HG02571 (cell line): ENCODE results near the gene ACSM2B.
"Not testable (repeated sequence)": the region's sequence is repeated elsewhere in the genome, so short reads cannot be mapped to it uniquely, and the experiment has no call there.

Source experiments
- ATAC-seq: cut with Tn5 transposase; IDR thresholded peaks from one replicate; pipeline ENCODE4 v1.9.1; 2021; ENCODE audit warnings: mild to moderate bottlenecking, moderate library complexity; ENCODE audit not compliant: unreplicated experiment

ACSM2B gene

GRCh38 chr16:20576145-20576544 is at the start of gene ACSM2B:
ACSM2B (minus strand) TSS chr16:20576367; CDS start chr16:20564845, 11,522 bp downstream.
- not testable (repeated sequence) for ATAC-seq

DNA sequence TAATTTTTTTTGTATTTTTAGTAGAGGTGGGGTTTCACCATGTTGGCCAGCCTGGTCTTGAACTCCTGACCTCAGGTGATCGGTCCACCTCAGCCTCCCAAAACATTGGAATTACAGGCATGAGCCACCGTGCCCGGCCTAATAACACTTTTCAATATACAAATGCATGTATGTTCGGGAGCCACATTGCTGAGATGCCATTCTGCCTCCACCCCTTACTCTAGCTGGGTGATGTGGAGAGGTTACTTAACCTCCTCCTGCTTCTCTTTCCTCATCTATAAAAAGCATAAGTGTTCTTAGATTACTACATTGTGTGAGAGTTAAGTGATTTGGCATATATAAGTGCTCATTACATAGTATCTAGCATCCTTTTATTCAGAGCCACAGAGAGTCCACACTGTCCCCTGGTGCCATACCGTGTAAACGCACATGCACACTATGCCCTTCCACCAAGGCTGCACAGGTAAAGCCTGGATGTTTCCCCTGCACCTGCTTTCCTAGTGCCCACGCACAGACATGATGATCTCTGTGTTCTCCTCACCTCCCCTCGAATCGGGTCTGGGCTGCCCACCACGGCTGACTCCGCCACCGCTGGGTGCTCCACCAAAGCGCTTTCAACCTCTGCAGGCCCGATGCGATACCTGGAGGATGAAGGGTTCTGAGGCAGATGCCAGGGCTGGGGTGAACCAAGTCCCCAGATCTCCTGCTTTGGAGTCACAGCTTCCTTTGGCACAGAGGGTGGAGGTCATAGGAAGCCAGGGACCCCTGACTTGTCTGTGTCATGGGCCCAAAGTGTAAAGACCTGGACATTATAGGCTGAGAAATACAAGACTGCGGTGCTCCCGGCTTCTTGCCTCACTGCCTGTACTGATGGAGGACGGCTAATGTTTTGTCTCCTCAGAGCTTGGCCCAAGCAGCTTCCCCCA is 49.0 kb upstream of the ACSM2B start:
- no peak for ATAC-seq

- no peak for ATAC-seq
Observed at GRCh38 chr16:20624205-20624604, 48.0 kb upstream of the ACSM2B start.

- no peak for ATAC-seq
Observed at GRCh38 chr16:20622498-20622870, 46.3 kb upstream of the ACSM2B start.

- no peak for ATAC-seq
Observed at GRCh38 chr16:20621406-20621805, 45.2 kb upstream of the ACSM2B start.

- no peak for ATAC-seq
Observed at GRCh38 chr16:20620770-20621169, 44.6 kb upstream of the ACSM2B start.

DNA sequence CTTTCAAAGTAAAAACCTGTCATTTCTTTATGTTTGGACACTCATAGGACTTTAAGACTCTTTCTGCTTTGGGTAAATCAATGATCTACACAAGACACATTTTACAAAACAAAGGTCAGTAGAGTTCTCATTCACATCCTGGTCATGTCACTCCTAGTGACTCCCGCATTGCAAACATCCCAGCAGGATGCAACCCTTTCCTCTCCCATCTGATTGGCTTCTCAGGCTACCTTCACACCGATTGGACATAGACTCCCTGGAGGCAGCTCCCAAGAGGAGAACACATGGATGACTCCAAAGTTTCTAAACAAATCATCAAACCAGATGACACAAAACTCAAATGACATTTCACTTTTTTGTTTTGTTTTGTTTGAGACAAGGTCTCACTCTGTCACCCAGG is 43.8 kb upstream of the ACSM2B start:
- no peak for ATAC-seq

- ATAC-seq = no peak
Observed at GRCh38 chr16:20617271-20617670, 41.1 kb upstream of the ACSM2B start.

DNA sequence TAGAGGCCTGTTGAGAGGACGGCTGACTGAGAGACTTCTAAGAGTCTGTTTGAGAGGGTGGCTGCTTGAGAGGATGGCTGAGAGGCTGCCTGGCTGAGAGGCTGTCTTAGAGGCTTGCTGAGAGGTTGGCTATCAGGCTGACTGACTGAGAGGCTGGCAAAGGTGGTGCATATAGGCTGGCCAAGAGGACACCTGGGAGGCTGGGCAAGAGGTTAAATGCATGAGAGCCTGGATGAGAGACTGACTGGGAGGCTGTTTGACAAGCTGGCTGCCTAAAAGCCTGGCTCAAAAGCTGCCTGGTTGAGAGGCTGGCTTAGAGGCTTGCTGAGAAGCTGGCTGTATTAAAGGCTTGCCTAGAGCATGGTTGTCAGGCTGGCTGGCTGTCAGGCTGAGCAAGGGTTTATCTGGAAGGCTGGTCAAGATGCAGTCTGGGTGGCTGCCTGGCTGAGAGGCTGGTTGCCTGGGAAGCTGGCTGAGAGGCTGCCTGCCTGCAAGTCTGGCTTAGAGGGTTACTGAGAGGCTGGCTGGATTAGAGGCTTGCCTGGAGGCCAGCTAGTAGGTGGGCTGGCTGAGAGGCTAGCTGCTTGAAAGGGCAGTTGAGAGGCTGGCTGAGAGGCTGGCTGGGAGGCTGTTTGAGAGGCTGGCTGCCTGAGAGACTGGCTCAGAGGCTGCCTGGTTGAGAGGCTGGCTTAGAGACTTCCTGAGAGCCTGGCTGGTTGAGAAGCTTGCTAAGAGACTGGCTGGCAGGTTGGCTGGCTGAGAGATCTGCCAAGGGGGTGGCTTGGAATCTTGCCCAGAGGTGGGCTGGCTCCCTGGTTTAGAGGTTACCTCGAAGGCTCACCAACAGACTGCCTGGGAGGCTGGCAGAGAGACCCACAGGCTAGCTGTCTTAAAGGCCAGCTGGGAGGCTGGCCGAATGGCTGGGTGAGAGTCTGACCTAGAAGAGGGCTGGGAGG is 38.3 kb upstream of the ACSM2B start:
- no peak for ATAC-seq

GRCh38 chr16:20613481-20614185 is 37.5 kb upstream of the ACSM2B start:
- no peak for ATAC-seq

GRCh38 chr16:20612551-20613480 is 36.6 kb upstream of the ACSM2B start:
- ATAC-seq = no peak

DNA sequence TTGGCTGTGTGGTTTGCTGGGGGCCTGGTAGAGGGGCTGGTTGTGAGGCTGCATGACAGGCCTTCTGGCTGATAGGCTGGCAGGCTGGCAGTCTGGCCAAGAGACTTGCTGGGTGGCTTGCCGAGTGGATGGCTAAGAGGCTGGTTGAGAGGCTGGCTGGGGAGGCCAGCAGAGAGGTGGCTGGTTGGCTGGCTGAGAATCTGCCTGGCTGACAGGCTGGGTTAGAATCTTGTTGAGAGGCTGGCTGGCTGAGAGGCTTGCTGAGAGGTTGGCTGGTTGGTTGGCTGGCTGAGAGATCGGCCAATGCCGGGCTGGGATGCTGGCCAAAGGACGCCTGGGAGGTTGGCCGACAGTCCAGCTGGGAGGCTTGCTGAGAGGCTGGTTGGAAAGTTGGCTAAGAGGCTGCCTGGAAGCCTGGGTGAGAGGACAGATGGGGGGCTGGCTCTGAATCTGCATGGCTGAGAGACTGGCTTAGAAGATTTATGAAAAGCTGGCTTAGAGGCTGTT is 35.9 kb upstream of the ACSM2B start:
- no peak for ATAC-seq

- ATAC-seq = no peak
Observed at GRCh38 chr16:20611350-20611902, 35.3 kb upstream of the ACSM2B start.

- ATAC-seq = no peak
Observed at GRCh38 chr16:20610892-20611349, 34.8 kb upstream of the ACSM2B start.

DNA sequence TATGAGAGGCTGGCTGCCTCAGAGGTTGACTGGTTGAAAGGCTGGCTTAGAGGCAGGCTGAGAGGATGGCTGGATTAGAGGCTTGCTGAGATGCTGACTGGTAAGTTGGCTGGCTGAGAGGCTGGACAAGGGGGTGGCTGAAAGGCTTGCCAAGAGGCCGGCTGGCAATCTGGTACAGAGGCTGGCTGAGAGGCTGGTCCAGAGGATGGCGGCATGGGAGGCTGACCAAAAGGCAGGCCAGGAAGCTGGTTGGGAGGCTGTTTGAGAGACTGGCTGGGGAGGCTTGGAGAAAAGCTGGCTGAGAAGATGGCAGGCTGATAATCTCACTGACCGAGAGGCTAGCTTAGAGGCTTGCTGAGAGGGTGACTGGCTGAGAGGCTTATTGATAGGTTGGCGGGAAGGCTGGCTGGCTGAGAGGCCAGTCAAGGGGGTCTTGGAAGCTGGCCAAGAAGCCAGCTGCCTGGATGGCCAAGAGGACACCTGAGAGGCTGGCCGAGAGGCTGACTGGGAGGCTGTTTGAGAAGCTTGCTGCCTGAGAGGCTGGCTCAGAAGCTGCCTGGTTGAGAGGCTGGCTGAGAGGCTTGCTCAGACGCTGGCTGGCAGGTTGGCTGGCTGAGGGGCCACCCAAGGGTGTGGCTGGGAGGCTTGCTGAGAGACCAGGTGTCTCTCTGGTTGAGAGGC is 34.2 kb upstream of the ACSM2B start:
- no peak for ATAC-seq

DNA sequence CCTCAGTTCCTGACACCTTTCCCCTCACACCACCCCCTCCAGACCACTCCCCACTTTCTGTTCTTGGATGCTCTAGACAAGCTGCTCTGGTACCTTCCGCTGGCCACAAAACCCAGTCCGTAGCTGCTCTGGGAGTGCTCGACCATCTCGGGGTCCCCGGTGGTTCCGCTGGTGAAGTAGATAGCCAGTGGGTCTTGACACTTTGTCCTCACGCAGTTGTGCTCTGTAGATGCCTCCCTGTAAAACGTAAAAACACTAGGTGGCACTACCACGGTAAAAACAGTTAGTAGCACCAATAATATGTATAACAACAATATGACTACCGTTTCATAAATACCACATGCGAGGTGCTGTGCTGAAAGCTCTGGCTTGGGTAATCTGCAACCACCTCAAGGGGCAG is 26.0 kb upstream of the ACSM2B start:
- ATAC-seq = not testable (repeated sequence)

- not testable (repeated sequence) for ATAC-seq
Observed at GRCh38 chr16:20599475-20599874, 23.3 kb upstream of the ACSM2B start.

GRCh38 chr16:20598832-20599469 is 22.8 kb upstream of the ACSM2B start:
- no peak for ATAC-seq
